Measurements from ENCODE around the gene JAK2.

DNA sequence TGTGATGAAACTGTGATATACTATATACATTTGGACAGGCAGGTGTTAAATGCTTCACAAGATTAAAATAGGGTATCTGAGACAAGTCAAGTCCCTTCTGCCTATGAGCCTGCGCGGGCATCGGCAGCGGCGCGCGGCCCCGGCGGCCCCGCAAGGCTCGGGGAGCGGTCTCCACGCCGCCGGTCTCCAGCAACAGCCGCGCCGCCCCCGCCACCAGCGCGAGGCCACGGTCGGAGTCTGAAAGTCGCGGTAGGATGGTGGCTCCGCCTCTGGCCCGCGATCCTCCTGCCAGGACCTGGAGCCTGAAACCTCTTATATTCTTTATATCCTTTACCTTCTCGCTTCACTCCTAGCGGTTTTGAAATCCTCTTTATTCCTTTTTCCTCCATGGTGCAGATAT lies 100.9 kb downstream of the JAK2 start:
- TF ChIP-seq CTCF (IDR thresholded peaks at IDR 0.05) (no peak), ZC3H11A (IDR thresholded peaks at IDR 0.05) (no peak), SREBF2 (IDR thresholded peaks at IDR 0.05) (no peak), RNF2 (IDR thresholded peaks at IDR 0.05; ENCODE audit: borderline replicate concordance, low read depth) (no peak), RAD21 (conservative IDR thresholded peaks at IDR 0.05 in 1 of 2, IDR thresholded peaks at IDR 0.05 in 1 of 2) (no peak), MAZ (IDR thresholded peaks at IDR 0.05; ENCODE audit: borderline replicate concordance, low read depth, low read length) (no peak), CEBPB (IDR thresholded peaks at IDR 0.05) (no peak), KDM1A (IDR thresholded peaks at IDR 0.05; ENCODE audit: low read depth) (no peak), POLR2A (IDR thresholded peaks at IDR 0.05; ENCODE audit: low read length) (no peak), NR3C1 (IDR thresholded peaks at IDR 0.05) (no peak), USF2 (IDR thresholded peaks at IDR 0.05) (no peak), E2F6 (IDR thresholded peaks at IDR 0.05; ENCODE audit: borderline replicate concordance, low read depth) (no peak)
- TF ChIP-seq, protein P1, sequence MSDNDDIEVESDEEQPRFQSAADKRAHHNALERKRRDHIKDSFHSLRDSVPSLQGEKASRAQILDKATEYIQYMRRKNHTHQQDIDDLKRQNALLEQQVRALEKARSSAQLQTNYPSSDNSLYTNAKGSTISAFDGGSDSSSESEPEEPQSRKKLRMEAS (IDR thresholded peaks at IDR 0.05): no peak

Measured in A549 (cell line).